IPS-18a (cell line): ENCODE data around the gene OPA1.
A peak's percentile ranks its signal among the peaks of the same experiment; 100 is the strongest.

Experiments used
- H3K27ac ChIP-seq: one replicate; pipeline ENCODE4 v1.5.1; 2013; ENCODE audit warnings: low read length
- H3K27me3 ChIP-seq: one replicate; pipeline ENCODE4 v1.6.1; 2013; ENCODE audit warnings: mild to moderate bottlenecking, low read length; ENCODE audit not compliant: control insufficient read depth, insufficient read depth
- H3K36me3 ChIP-seq: one replicate; pipeline ENCODE4 v1.6.1; 2013; ENCODE audit warnings: low read depth, low read length; ENCODE audit not compliant: control insufficient read depth
- H3K4me1 ChIP-seq: one replicate; pipeline ENCODE4 v1.6.1; 2013; ENCODE audit warnings: low read depth, low read length; ENCODE audit not compliant: control insufficient read depth
- H3K4me3 ChIP-seq: one replicate; pipeline ENCODE4 v1.5.1; 2013; ENCODE audit warnings: low read length
- H3K9ac ChIP-seq: one replicate; pipeline ENCODE4 v1.6.1; 2013; ENCODE audit warnings: mild to moderate bottlenecking, low read length, moderate library complexity
- H3K9me3 ChIP-seq: one replicate; pipeline ENCODE4 v1.6.1; 2013; ENCODE audit warnings: low read depth, low read length; ENCODE audit not compliant: control insufficient read depth

Gene OPA1, protein sequence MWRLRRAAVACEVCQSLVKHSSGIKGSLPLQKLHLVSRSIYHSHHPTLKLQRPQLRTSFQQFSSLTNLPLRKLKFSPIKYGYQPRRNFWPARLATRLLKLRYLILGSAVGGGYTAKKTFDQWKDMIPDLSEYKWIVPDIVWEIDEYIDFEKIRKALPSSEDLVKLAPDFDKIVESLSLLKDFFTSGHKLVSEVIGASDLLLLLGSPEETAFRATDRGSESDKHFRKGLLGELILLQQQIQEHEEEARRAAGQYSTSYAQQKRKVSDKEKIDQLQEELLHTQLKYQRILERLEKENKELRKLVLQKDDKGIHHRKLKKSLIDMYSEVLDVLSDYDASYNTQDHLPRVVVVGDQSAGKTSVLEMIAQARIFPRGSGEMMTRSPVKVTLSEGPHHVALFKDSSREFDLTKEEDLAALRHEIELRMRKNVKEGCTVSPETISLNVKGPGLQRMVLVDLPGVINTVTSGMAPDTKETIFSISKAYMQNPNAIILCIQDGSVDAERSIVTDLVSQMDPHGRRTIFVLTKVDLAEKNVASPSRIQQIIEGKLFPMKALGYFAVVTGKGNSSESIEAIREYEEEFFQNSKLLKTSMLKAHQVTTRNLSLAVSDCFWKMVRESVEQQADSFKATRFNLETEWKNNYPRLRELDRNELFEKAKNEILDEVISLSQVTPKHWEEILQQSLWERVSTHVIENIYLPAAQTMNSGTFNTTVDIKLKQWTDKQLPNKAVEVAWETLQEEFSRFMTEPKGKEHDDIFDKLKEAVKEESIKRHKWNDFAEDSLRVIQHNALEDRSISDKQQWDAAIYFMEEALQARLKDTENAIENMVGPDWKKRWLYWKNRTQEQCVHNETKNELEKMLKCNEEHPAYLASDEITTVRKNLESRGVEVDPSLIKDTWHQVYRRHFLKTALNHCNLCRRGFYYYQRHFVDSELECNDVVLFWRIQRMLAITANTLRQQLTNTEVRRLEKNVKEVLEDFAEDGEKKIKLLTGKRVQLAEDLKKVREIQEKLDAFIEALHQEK

DNA sequence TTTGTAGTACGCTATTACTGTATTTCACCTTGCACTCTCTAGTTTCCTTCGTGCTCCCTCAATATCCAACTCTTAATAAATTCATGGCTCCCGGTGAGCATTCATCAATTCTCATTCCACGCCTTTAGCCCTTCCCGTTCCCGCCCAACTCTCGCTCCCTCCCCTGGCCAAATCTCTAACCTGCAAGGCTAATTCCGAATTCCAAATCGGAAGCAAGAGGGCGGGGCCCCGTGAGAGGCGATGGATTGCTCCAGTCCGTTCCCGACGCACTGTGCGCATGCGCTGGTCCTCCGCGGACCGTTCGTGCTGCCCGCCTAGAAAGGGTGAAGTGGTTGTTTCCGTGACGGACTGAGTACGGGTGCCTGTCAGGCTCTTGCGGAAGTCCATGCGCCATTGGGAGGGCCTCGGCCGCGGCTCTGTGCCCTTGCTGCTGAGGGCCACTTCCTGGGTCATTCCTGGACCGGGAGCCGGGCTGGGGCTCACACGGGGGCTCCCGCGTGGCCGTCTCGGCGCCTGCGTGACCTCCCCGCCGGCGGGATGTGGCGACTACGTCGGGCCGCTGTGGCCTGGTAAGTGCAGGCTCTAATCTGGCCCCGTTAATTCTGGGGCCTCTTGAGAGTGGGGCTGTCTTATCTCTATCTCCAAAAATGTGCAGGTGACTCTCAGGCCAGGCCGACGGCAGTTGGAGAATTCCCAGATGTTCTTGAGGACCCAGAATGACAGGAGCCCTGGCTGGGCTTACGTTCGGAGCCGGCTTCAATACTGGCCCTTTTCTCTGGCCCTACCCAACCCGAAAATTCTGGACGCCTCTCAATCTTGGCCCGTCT is at the start of gene OPA1:
TSS of gene OPA1 (plus strand) at position 368 of the 827 bp plus-strand sequence. CDS start at position 538, 170 bp downstream.
- Histone ChIP-seq H3K9ac (peak within 1 kb of the TSS; percentile 88), H3K4me1 (peaks cover 18% of the 10 kb centered on the region), H3K27ac (peak within 1 kb of the TSS; percentile 12), H3K36me3 (peaks cover 7% of the 10 kb centered on the region), H3K9me3 (no peaks in the 10 kb centered on the region), H3K4me3 (peak within 1 kb of the TSS; percentile 98), H3K27me3 (peaks cover 9% of the 10 kb centered on the region)

DNA sequence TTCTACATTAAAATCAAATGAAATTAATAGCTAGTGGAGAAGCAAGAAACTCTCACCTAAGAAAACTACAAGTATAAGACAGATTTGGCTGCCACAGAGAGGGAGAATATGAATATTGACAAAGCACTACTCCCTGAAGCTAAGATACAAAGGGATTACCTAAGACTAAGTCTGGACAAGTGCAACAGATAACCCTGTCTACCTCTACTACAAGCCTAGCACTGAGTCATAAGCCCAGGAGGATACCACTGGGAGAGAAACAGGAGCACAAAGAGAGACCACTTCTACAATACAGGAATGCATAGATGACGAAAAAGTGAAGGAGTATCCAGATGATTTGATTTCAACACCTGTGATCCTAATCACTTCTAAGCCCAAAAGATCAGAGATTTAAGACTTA is 48.7 kb upstream of the OPA1 start:
- H3K9ac ChIP-seq, result no peak overlapping the region
- H3K4me3 ChIP-seq, result no peak overlapping the region
- no peaks in the 10 kb centered on the region for H3K9me3 ChIP-seq
- H3K27me3 ChIP-seq, result no peaks in the 10 kb centered on the region
- no peaks in the 10 kb centered on the region for H3K36me3 ChIP-seq
- peaks cover 6% of the 10 kb centered on the region for H3K4me1 ChIP-seq
- H3K27ac ChIP-seq, result no peak overlapping the region

DNA sequence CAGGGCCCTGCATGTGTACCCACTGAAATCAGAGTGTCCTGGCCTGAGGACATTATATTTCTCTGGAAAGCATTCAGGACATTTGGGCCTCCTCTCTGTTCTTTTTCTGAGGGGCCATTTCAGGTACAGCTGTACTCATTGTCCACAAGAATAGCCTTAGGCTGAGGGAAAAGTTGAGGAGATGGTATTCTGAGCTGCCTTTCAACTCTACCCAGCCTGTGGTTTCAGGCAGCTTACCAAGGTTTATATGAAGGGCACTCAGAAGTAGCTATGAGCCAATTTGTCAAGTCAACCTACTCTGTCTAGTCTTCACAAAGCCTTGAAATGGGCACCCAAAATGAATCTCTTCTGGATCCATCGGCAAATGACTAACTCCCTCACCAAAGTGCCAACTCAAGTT is 47.7 kb upstream of the OPA1 start:
- Histone ChIP-seq H3K36me3 (no peaks in the 10 kb centered on the region), H3K4me1 (peaks cover 6% of the 10 kb centered on the region), H3K4me3 (no peak overlapping the region), H3K27ac (no peak overlapping the region), H3K9me3 (no peaks in the 10 kb centered on the region), H3K9ac (no peak overlapping the region), H3K27me3 (no peaks in the 10 kb centered on the region)

DNA sequence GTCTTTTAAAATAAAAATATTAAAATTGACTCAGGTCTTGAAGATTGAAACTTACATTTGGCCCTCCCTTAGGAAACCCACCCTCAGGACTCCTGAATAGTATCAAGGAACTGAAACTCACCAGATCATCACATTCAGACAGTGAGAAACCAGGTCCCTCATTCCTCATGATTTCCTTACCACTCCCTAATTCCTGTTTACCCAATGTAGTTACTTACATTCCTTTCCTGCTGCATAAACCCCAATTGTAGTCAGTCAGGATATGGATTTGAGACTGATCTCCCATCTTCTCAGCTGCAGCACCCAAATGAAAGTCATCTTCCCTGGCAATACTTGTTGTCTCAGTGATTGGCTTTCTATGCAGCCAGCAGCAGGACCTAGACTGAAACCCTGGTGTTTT is 46.9 kb upstream of the OPA1 start:
- Histone ChIP-seq H3K9ac (no peak overlapping the region), H3K9me3 (no peaks in the 10 kb centered on the region), H3K4me1 (peaks cover 6% of the 10 kb centered on the region), H3K36me3 (no peaks in the 10 kb centered on the region), H3K27me3 (no peaks in the 10 kb centered on the region), H3K27ac (no peak overlapping the region), H3K4me3 (no peak overlapping the region)

DNA sequence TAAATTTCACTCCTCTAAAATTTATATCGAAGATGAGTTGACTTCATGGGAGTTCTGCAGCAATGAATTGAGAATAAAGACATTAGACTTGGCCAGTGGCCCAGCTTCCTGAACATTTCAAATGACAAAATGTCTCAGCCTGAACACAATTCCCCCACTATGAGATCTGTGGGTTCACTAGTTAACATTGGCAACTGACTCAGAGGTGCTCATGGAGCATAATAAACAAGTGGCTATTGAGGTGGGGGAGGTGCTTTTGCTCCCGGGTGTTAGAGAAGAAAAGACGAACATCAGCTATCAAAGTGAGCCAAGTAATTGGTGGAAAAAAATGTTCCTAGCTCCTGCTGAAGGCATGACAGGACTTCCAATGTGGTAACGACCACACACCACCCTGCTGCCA is 44.6 kb upstream of the OPA1 start:
- H3K4me1 ChIP-seq, result peaks cover 6% of the 10 kb centered on the region
- no peak overlapping the region for H3K27ac ChIP-seq
- no peaks in the 10 kb centered on the region for H3K9me3 ChIP-seq
- H3K27me3 ChIP-seq, result no peaks in the 10 kb centered on the region
- H3K36me3 ChIP-seq, result no peaks in the 10 kb centered on the region
- no peak overlapping the region for H3K9ac ChIP-seq
- H3K4me3 ChIP-seq, result no peak overlapping the region

GRCh38 chr3:193552923-193553322 is 40.1 kb upstream of the OPA1 start:
- Histone ChIP-seq H3K27ac (no peak overlapping the region), H3K36me3 (no peaks in the 10 kb centered on the region), H3K27me3 (no peaks in the 10 kb centered on the region), H3K4me1 (peaks cover 6% of the 10 kb centered on the region), H3K9me3 (no peaks in the 10 kb centered on the region), H3K9ac (no peak overlapping the region), H3K4me3 (no peak overlapping the region)

DNA sequence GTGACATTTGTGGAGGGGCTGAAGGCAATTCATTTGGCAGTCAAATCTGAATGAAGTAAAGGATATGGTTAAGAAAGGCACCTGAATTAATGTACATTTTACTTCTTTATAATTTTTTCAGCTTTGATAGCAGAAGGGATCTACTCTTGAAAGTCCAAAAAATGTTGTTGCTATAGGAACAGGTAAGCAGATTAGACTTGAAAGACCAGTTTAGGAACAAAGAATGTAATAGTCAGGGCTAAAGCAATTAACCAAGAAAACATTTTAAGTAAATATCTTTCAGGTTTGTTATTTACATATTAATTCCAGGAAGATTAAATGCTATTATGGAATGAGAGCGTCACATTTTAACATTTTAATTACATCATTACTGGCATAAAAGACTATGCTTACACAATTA is 39.4 kb upstream of the OPA1 start:
- Histone ChIP-seq H3K36me3 (no peaks in the 10 kb centered on the region), H3K27me3 (no peaks in the 10 kb centered on the region), H3K27ac (no peak overlapping the region), H3K9me3 (no peaks in the 10 kb centered on the region), H3K4me1 (peaks cover 1% of the 10 kb centered on the region), H3K9ac (no peak overlapping the region), H3K4me3 (no peak overlapping the region)

DNA sequence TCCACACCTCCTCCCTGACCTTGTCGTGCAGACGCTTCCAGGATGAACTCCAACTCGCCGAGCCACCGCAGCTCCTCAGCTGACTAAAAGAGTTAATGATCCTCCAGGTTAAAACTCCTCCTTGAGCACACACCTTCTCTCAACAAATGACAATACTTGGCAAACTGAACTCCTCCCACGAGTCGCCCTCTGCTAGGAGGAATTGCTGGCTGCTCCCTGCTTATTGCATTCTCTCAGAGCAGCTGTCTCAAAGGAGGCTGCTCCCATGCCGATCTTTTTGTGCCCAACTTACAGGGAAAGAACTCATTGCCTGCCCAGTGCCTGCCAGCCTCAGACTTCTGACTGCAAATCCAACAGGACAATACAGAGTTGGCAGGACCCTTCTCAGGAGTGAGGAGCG is 38.2 kb upstream of the OPA1 start, which contains the start of gene ATP13A4:
TSS of gene ATP13A4 (minus strand) at position 85 of the 400 bp plus-strand sequence. CDS start 96 bp downstream, outside the sequence.
- no peak within 1 kb of the TSS for H3K4me3 ChIP-seq
- H3K27ac ChIP-seq, result no peak within 1 kb of the TSS
- no peaks in the 10 kb centered on the region for H3K27me3 ChIP-seq
- no peak within 1 kb of the TSS for H3K9ac ChIP-seq
- H3K4me1 ChIP-seq, result no peaks in the 10 kb centered on the region
- H3K9me3 ChIP-seq, result no peaks in the 10 kb centered on the region
- no peaks in the 10 kb centered on the region for H3K36me3 ChIP-seq

DNA sequence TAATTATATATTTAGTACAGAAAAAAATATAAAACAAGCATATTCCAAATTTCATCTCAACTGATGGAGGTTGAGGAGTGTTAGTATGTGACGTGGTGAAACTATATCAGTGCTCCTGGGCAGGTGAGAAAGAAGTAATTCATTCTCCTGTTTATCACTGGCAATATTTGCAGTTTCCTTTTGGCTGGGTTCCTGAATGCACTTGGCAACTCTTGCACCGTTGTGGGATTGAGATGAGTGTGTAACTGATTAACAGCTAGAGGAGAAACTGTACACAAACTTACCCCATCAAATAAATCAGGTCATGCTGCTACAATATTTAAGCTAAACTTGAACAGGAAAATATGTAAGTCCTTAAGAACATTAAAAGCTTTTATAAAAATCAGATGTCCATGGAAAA is 36.2 kb upstream of the OPA1 start:
- Histone ChIP-seq H3K4me1 (no peaks in the 10 kb centered on the region), H3K27me3 (no peaks in the 10 kb centered on the region), H3K36me3 (no peaks in the 10 kb centered on the region), H3K4me3 (no peak overlapping the region), H3K27ac (no peak overlapping the region), H3K9me3 (no peaks in the 10 kb centered on the region), H3K9ac (no peak overlapping the region)

DNA sequence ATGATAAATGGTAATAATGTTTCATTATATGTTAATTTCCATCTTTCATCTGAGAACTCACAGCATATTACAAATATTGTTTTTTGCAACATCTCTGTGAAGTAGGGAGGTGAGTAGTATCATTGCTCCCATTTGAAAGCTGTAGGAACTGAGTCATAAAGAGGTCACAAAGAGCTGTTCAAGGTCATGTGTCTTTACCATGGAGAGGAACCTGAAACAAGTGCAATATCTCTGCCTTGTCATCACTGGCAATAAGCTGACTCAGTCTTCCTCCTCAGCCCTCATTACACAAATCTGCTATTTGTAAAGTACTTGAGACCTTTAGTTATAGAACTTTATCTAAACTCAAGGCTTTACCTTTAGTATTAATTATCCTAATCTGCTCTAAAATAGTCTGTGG is 33.9 kb upstream of the OPA1 start:
- Histone ChIP-seq H3K9ac (no peak overlapping the region), H3K36me3 (no peaks in the 10 kb centered on the region), H3K4me1 (no peaks in the 10 kb centered on the region), H3K27ac (no peak overlapping the region), H3K4me3 (no peak overlapping the region), H3K27me3 (no peaks in the 10 kb centered on the region), H3K9me3 (no peaks in the 10 kb centered on the region)

DNA sequence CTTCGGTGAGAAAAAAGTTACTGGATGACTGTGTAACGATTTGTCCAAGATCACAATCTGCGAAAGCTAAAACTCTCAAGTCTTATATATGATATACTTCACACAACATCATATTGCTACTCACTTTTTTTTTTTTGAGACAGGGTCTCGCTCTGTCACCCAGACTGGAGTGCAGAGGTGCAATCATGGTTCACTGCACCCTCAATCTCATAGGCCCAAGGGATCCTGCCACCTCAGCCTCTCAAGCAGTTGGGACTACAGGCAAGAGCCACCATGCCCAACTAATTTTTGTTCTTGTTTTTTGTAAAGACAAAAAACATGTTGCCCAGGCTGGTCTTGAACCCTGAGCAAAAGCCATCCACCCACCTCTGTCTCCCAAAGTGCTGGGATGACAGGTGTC is 32.9 kb upstream of the OPA1 start:
- Histone ChIP-seq H3K27me3 (no peaks in the 10 kb centered on the region), H3K4me3 (no peak overlapping the region), H3K36me3 (no peaks in the 10 kb centered on the region), H3K9ac (no peak overlapping the region), H3K4me1 (no peaks in the 10 kb centered on the region), H3K9me3 (no peaks in the 10 kb centered on the region), H3K27ac (no peak overlapping the region)
